Subcutaneous abdominal adipose tissue (tissue), 5 donors: ENCODE measurements around the gene ARMH3.

Source experiments
- H3K27ac ChIP-seq: one replicate; pipeline ENCODE4 v1.7.0; 2013; ENCODE audit warnings: low read depth, mild to moderate bottlenecking, inconsistent platforms, low read length, moderate library complexity
- H3K27me3 ChIP-seq, 5 donors: one replicate each; pipeline ENCODE4 v1.7.0; 2013; ENCODE audit warnings: low read length in 5 of 5, inconsistent platforms in 1 of 5; ENCODE audit not compliant: control insufficient read depth in 5 of 5, insufficient read depth in 4 of 5
- H3K36me3 ChIP-seq, 5 donors: one replicate each; pipeline ENCODE4 v1.7.0; 2013; ENCODE audit warnings: low read length in 5 of 5; ENCODE audit not compliant: control insufficient read depth in 5 of 5, insufficient read depth in 5 of 5
- H3K4me1 ChIP-seq, 5 donors: one replicate each; pipeline ENCODE4 v1.7.0; 2013; ENCODE audit warnings: low read length in 5 of 5, mild to moderate bottlenecking in 3 of 5, moderate library complexity in 1 of 5; ENCODE audit not compliant: control insufficient read depth in 5 of 5, insufficient read depth in 5 of 5
- H3K4me3 ChIP-seq, 5 donors: one replicate each; pipeline ENCODE4 v1.7.0; 2013; ENCODE audit warnings: low read length in 5 of 5, low read depth in 1 of 5
- H3K9ac ChIP-seq, 5 donors: one replicate each; pipeline ENCODE4 v1.7.0; 2013; ENCODE audit warnings: low read length in 5 of 5, mild to moderate bottlenecking in 4 of 5, moderate library complexity in 3 of 5
- H3K9me3 ChIP-seq, 5 donors: one replicate each; pipeline ENCODE4 v1.7.0; 2013; ENCODE audit warnings: low read length in 5 of 5; ENCODE audit not compliant: control insufficient read depth in 5 of 5
- donor health status: healthy.
- donor health status: healthy.
- donor health status: healthy.
- donor health status: healthy.
- donor health status: healthy.

Gene ARMH3

DNA sequence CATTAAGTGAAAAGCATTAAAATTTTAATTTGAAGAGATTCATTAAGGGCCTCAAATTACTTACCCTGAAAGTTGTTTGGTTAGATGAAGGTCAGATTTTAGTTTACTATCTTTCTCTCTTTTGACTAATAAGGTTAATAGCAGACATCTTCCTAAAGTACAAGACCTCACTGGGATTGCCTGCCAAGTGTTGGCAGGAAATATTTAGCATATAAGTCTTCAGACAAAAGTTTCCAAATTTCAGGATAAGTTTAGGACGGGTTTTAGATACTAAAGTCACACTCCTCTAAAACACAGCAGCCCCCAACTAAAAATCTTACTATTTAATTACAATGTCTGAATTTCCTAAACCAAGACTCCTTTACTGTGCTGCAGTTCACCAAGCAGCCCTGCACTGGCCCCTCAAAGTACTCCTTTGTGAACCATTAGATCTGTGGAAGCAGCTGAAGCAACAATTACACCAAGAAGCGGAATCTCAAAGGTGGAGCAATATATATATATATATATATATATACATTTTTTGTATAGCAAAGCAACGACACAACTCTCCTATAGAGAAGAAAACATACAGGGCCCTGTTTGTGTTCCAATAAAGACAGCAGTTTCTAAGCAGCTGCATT lies 121.2 kb downstream of the ARMH3 start:
- peaks cover 0 to 13% (median 11%) of the 10 kb centered on the region in 5 donors for H3K4me1 ChIP-seq
- no peak overlapping the region for H3K9ac ChIP-seq
- no peak overlapping the region for H3K27ac ChIP-seq
- no peaks in the 10 kb centered on the region for H3K27me3 ChIP-seq
- peaks cover 0 to 13% (median 7%) of the 10 kb centered on the region in 5 donors for H3K36me3 ChIP-seq
- H3K4me3 ChIP-seq: no peak overlapping the region
- H3K9me3 ChIP-seq: no peaks in the 10 kb centered on the region

DNA sequence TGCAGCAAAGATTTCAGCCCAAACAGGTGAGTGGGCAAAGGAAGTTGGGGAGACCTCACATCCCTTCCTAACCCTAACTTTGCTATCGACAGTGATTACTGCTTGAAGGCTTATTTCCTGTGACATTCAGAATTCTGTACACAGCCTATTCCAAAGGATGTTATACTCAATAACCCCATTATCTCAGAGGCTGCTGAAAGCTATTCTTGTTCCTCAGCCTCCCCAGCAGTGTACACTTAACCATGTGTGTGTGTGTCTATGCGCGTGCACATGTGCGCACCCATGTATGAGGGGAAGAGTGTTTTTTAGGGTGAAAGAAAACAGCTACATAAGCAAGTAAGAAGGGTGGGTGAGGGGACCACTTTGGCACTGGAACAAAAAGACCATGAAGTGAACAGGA lies 122.0 kb downstream of the ARMH3 start:
- Histone ChIP-seq H3K27me3 (no peaks in the 10 kb centered on the region), H3K36me3 (peaks cover 0 to 7% (median 6%) of the 10 kb centered on the region in 5 donors), H3K9me3 (no peaks in the 10 kb centered on the region), H3K4me1 (peaks cover 0 to 13% (median 8%) of the 10 kb centered on the region in 5 donors), H3K27ac (no peak overlapping the region), H3K4me3 (no peak overlapping the region), H3K9ac (no peak overlapping the region)

DNA sequence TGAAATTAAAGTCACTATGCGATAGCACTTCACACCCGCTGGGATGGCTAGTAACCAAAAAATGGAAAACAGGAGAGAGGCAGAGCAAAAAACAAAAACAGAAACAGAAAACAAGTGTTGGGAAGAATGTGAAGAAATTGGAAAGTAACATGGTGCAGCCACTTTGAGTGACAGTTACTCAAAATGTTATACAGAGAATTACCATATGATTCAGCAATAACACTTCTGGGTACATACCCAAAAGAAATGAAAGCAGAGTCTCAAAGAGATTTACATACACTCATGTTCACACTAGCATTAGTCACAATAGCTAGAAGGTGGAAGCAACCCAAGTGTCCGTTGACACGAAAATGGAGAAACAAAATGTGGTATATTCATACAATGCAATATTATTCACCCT lies 123.8 kb downstream of the ARMH3 start:
- no peak overlapping the region for H3K27ac ChIP-seq
- H3K4me1 ChIP-seq: no peaks in the 10 kb centered on the region
- no peaks in the 10 kb centered on the region for H3K9me3 ChIP-seq
- no peaks in the 10 kb centered on the region for H3K27me3 ChIP-seq
- H3K9ac ChIP-seq: no peak overlapping the region
- H3K4me3 ChIP-seq: no peak overlapping the region
- peaks cover 0 to 7% (median 2%) of the 10 kb centered on the region in 5 donors for H3K36me3 ChIP-seq

DNA sequence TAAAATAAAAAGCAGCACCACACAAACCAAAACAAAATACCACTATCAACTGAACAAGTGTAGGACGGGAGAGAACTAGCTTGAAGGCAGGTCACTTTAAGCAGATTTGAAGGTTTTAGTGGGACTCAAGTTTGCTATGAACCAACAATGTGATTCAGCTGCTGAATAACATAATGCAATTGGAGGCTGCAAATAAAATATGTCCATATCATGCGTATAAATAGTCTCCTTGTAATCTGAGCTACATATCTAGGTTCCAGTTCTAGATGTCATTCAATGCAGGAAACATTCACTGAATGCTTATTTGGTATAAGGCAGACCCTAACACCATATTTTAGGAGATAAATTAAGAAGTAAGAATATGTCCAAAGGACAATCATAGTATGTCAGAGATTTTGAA lies 130.9 kb downstream of the ARMH3 start:
- Histone ChIP-seq H3K4me1 (peaks cover 0 to 5% (median 0%) of the 10 kb centered on the region in 5 donors), H3K27ac (no peak overlapping the region), H3K9me3 (no peaks in the 10 kb centered on the region), H3K9ac (no peak overlapping the region), H3K4me3 (no peak overlapping the region), H3K36me3 (no peaks in the 10 kb centered on the region), H3K27me3 (no peaks in the 10 kb centered on the region)

DNA sequence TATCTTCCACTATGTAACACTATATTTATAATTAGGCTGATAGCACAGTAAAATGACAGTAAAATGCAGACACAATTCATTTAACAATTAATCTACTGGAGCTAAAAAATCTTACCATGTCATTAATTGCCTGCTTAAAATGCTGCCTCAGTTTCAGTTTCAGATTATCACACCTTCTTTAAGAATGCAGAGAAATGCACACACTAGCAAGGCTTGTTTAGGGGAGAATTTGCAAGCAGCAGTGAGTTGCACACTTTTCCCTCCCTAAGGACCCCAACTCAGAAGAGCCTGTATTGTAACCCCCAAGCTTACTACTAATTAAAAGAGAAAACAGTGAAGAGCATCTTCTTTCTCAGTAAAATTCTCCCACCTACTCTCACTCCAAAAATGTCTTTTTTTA lies 132.7 kb downstream of the ARMH3 start:
- Histone ChIP-seq H3K27ac (no peak overlapping the region), H3K4me3 (no peak overlapping the region), H3K36me3 (peaks cover 0 to 4% (median 0%) of the 10 kb centered on the region in 5 donors), H3K9me3 (no peaks in the 10 kb centered on the region), H3K4me1 (peaks cover 0 to 5% (median 0%) of the 10 kb centered on the region in 5 donors), H3K27me3 (no peaks in the 10 kb centered on the region), H3K9ac (no peak overlapping the region)

DNA sequence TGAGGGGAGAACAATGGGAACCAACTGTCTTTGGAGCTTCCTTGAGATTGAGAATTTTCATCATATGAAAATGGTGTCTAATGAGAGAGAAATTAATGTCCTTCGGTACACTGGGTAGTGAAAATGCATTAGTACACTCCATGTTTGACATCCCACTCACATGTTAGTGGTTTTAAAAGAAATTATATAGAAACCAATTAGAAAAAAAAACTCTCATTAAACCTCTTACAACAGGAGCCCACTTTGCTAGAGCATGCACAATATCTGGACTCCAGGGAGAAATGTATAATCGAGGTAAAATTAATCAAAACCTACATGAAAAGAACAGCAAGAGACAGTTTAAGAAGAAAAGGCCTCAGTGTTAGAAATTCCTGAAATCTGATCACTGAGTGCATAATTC lies 133.1 kb downstream of the ARMH3 start:
- Histone ChIP-seq H3K4me3 (no peak overlapping the region), H3K36me3 (peaks cover 0 to 4% (median 0%) of the 10 kb centered on the region in 5 donors)

DNA sequence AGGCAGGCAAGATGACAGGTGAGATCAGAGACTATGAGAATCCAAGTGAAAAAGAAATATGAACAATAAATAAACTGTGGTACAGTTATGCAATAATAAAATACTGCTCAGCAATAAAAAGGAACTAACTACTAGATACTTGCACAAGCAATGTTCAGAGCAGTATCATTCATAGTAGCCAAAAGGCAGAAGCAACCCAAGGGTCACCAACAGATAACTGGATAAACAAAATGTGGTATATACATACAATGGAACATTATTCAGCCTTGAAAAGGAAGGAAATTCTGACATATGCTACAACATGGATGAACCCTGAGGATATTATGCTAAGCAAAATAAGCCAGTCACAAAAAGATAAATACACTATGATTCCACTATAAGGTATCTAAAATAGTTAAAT lies 135.4 kb downstream of the ARMH3 start:
- no peak overlapping the region for H3K27ac ChIP-seq
- peaks cover 0 to 5% (median 0%) of the 10 kb centered on the region in 5 donors for H3K4me1 ChIP-seq
- H3K9me3 ChIP-seq: no peaks in the 10 kb centered on the region
- no peak overlapping the region for H3K9ac ChIP-seq
- H3K4me3 ChIP-seq: no peak overlapping the region
- H3K36me3 ChIP-seq: peaks cover 0 to 4% (median 3%) of the 10 kb centered on the region in 5 donors
- no peaks in the 10 kb centered on the region for H3K27me3 ChIP-seq

More for the DNA sequence above, 133.1 kb downstream of the ARMH3 start:
- Histone ChIP-seq H3K27ac (no peak overlapping the region), H3K4me1 (peaks cover 0 to 5% (median 0%) of the 10 kb centered on the region in 5 donors), H3K9me3 (no peaks in the 10 kb centered on the region), H3K27me3 (no peaks in the 10 kb centered on the region), H3K9ac (no peak overlapping the region)

DNA sequence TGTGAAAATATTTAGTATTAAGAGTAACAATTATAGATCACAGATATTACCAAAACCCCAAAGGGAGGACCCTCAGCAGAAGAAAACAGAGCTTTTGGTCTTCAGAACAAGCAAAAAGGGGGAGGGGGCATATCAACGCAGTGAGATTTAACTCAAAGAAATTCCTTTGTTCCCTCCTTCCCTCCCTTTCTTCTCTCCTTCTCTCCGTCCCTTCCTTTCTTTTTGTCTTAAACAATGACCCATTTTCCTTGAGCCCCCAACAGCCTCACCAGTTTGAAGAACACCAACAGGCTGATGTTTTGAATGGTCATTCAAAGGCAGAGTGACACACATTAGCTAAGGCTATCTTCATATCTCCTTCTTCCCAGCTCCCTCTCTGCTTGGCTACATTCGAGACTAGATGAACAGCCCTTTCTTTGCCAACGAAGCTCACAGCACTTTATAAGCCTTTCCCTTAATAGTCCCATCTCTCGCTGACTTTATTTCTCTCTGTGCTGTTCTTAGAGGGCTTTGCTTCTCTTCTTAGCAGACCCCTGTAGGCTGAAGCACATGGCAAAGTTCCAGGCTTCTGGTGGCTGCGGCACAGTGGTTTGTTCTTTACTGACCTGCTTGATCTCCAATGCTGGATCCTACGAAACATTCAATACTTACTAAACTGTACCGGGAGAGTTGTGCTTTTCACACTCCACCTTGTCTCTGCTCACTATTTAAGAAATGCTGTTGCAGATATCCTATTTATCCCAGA lies 136.8 kb downstream of the ARMH3 start:
- H3K9me3 ChIP-seq: no peaks in the 10 kb centered on the region
- H3K36me3 ChIP-seq: peaks cover 0 to 4% (median 3%) of the 10 kb centered on the region in 5 donors
- peaks cover 0 to 5% (median 0%) of the 10 kb centered on the region in 5 donors for H3K4me1 ChIP-seq
- H3K27ac ChIP-seq: no peak overlapping the region
- no peaks in the 10 kb centered on the region for H3K27me3 ChIP-seq
- H3K9ac ChIP-seq: no peak overlapping the region
- H3K4me3 ChIP-seq: no peak overlapping the region

DNA sequence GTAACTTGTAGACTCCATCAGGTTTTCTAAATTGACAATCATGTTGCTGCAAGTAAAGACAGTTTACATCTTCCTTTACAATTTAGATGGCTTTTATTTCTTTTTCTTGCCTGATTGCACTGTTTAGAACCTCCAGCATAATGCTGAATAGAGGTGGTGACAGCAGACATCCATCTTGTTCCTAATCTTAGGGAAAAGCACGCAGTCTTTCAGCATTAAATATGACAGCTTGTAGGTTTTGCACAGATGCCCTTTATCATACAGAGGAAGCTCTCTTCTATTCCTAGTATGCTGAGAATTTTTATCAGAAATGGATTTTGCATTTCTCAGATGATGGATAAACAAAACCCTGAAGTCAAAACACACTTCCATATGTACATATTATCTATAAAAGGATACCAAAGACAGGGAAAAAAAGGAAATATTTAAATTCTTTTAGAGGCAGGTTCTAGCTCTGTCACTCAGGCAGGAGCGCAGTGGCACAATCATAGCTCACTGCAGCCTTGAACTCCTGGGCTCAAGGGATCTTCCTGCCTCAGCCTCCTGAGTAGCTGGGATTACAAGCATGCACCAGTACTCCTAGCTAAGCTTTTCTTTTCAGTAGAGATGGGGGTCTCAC lies 143.3 kb downstream of the ARMH3 start:
- no peak overlapping the region for H3K4me3 ChIP-seq
- no peaks in the 10 kb centered on the region for H3K9me3 ChIP-seq
- H3K36me3 ChIP-seq: peaks cover 6 to 27% (median 14%) of the 10 kb centered on the region in 5 donors

DNA sequence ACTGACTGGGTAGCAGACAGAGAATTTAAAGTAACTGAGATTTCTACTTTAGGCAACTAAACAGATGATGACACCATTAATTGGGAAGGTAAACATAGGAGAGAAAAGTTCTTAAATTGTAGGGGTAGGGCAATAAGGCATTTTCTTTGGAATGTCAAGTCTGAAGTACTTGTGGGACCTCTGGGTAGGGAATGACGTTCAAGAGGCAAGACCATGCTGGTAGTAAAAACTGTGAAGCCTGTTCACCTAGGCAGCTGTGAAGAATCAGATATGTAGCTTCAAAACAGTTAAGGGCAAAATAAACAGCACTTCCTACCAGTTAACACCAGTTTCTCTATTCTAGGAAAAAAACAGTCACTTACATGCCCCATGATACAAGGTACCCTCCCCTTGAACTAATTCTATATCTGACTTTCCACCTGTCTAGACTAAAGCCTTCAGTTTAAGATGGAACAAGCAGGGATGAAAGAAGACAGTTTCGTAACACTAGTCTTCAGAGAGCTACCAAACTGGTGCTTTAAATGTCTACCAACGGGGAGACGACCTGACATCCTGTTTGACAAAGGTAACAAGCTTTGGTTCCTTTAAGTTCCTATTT lies 149.3 kb downstream of the ARMH3 start:
- H3K36me3 ChIP-seq: peaks cover 9 to 24% (median 12%) of the 10 kb centered on the region in 5 donors
- no peaks in the 10 kb centered on the region for H3K9me3 ChIP-seq
- no peaks in the 10 kb centered on the region for H3K4me1 ChIP-seq
- no peak overlapping the region for H3K9ac ChIP-seq
- no peak overlapping the region for H3K4me3 ChIP-seq
- no peaks in the 10 kb centered on the region for H3K27me3 ChIP-seq
- H3K27ac ChIP-seq: no peak overlapping the region

More for the DNA sequence above, 143.3 kb downstream of the ARMH3 start:
- Histone ChIP-seq H3K4me1 (no peaks in the 10 kb centered on the region), H3K27ac (no peak overlapping the region), H3K9ac (no peak overlapping the region), H3K27me3 (no peaks in the 10 kb centered on the region)
